Measurements from ENCODE around the gene ITIH2. TPM values are rescaled to one million over a fixed set of nuclear protein-coding genes. Genes with fewer than 3 reads are reported as not detected.
"Not testable (repeated sequence)": the region's sequence is repeated elsewhere in the genome, so short reads cannot be mapped to it uniquely, and the experiment has no call there.

ITIH2 gene
- total and polyA plus RNA-seq, 2 of the 8 experiments (the other 6 are each of a cell fraction or from before 2014, with no cell fraction given), result not detected

- H4K91ac ChIP-seq (replicated peaks; ENCODE audit: insufficient read length, low read length); H2BK5ac ChIP-seq (ENCODE audit: low read depth, low read length); H3K27ac ChIP-seq (ENCODE audit: low read depth, low read length); H4K5ac ChIP-seq (ENCODE audit: insufficient read length, low read depth, low read length); H3K9me3 ChIP-seq (ENCODE audit: insufficient read depth in 2 of 2, low read depth in 1 of 2, low read length in 1 of 2); H3K18ac ChIP-seq (ENCODE audit: extremely low read depth, low read length); H3K36me3 ChIP-seq (ENCODE audit: control insufficient read depth in 2 of 4, insufficient read depth in 4 of 4, low read length in 3 of 4); POLR2A ChIA-PET (ENCODE audit: partially characterized antibody); H2BK20ac ChIP-seq (ENCODE audit: low read length); H3K79me2 ChIP-seq (ENCODE audit: control insufficient read depth in 1 of 2, insufficient read depth in 2 of 2, low read length in 2 of 2); CTCF ChIA-PET (ENCODE audit: partially characterized antibody); H3K4me1 ChIP-seq (replicated peaks in 1 of 4; ENCODE audit: control insufficient read depth in 3 of 4, insufficient read depth in 4 of 4, low read length in 3 of 4); H2BK120ac ChIP-seq (replicated peaks; ENCODE audit: low read depth, low read length); H3K27me3 ChIP-seq (replicated peaks in 1 of 4; ENCODE audit: control insufficient read depth in 3 of 4, extremely low read depth in 1 of 4, insufficient read depth in 3 of 4, low read length in 3 of 4); DNase-seq (ENCODE audit: low read depth in 1 of 2, low spot score in 2 of 2); H4K8ac ChIP-seq (ENCODE audit: extremely low read depth, insufficient read depth, low read length); H2AK5ac ChIP-seq (ENCODE audit: low read depth, low read length); H3K79me1 ChIP-seq (ENCODE audit: low read depth, low read length); H3K23me2 ChIP-seq (ENCODE audit: low read depth, low read length); FAIRE-seq; H3K4me2 ChIP-seq (ENCODE audit: insufficient read depth in 1 of 2, low read depth in 2 of 2, low read length in 2 of 2); H3K56ac ChIP-seq (replicated peaks; ENCODE audit: insufficient read length, low read depth, low read length); H2AFZ ChIP-seq (ENCODE audit: low read length); H3K14ac ChIP-seq (ENCODE audit: insufficient read length); H3K4ac ChIP-seq (replicated peaks; ENCODE audit: insufficient read length, low read depth, low read length); H3K9ac ChIP-seq (replicated peaks in 1 of 4; ENCODE audit: extremely low read depth in 1 of 4, low read depth in 3 of 4, low read length in 3 of 4); H2BK15ac ChIP-seq (ENCODE audit: low read length); H3K4me3 ChIP-seq (ENCODE audit: extremely low read depth in 1 of 4, insufficient read depth in 2 of 4, low read depth in 3 of 4, low read length in 4 of 4); H3K23ac ChIP-seq (ENCODE audit: insufficient read length); H2BK12ac ChIP-seq (ENCODE audit: low read depth, low read length); H4K20me1 ChIP-seq (replicated peaks in 1 of 2; ENCODE audit: control insufficient read depth in 1 of 2, insufficient read depth in 2 of 2, low read length in 2 of 2): not testable (repeated sequence)
- WGBS, 2 experiments (ENCODE audit: extremely low coverage in 1 of 2, insufficient coverage in 1 of 2, insufficient read length in 1 of 2, insufficient replicate concordance in 2 of 2, low coverage in 1 of 2, low lambda C conversion rate in 2 of 2, missing lambda C conversion rate in 1 of 2), result 90% methylated on average over 5 of the region's 5 CpGs; no CpG with 5 or more reads in 1 of the 2 experiments
Observed at GRCh38 chr10:7680078-7680477, 23.0 kb upstream of the ITIH2 start.

Measured in H1 (cell line).